Endothelial cell of umbilical vein (primary cell): ENCODE measurements around the gene AMZ1. TPM values are rescaled to one million over a fixed set of nuclear protein-coding genes. Genes with fewer than 3 reads are reported as not detected.

Experiments used
- BruUV-seq: library from RNA; stranded (reverse); fragments of 400-500 nt; replicated peaks from 2 replicates; lab custom pipeline; 2021; lab: Mats Ljungman, UMichigan
- CTCF ChIA-PET: fragments of 300-600, 350-600 bp; sonication (Branson Sonifier 250); formaldehyde crosslinking; loops from one replicate; lab custom pipeline; 2021; ENCODE audit warnings: antibody characterized with exemption, inconsistent platforms; lab: Charles Lee
- POLR2A ChIA-PET: fragments of 300-600, 350-600 bp; sonication (Branson Sonifier 250); formaldehyde crosslinking; loops from one replicate; lab custom pipeline; 2021; ENCODE audit warnings: antibody characterized with exemption, inconsistent platforms; lab: Charles Lee
- DNase-seq: peaks from one replicate; pipeline ENCODE4 v3.0.0-alpha.2; 2011; ENCODE audit warnings: low read depth, low spot score
- FAIRE-seq: peaks from 2 replicates; lab custom pipeline; 2011; peaks lifted over from hg19 to GRCh38; lab: Jason Lieb, UNC
- H2AFZ ChIP-seq: 2 replicates; pipeline ENCODE4 v1.6.0; 2012; ENCODE audit warnings: low read depth, low read length, control low read depth, inconsistent platforms
- H3K27ac ChIP-seq: 2 replicates; pipeline ENCODE4 v1.5.1; 2011; ENCODE audit warnings: low read depth, mild to moderate bottlenecking, control low read depth, low read length, moderate library complexity; ENCODE audit not compliant: insufficient read depth
- H3K27me3 ChIP-seq, 2 experiments: 2 replicates each; pipeline versions ENCODE4 v1.6.0 to v1.6.1; 2011; ENCODE audit warnings: low read length in 2 of 2, mixed read lengths in 1 of 2; ENCODE audit not compliant: control insufficient read depth in 2 of 2, insufficient read depth in 2 of 2
- H3K36me3 ChIP-seq, 2 experiments: 2 replicates in 1 of 2; 3 replicates in 1 of 2; pipeline ENCODE4 v1.5.1; 2011; ENCODE audit warnings: low read length in 2 of 2, mild to moderate bottlenecking in 1 of 2, moderate library complexity in 1 of 2; ENCODE audit not compliant: control insufficient read depth in 2 of 2, insufficient read depth in 2 of 2; ENCODE audit errors: extremely low read depth in 1 of 2
- H3K4me1 ChIP-seq: 3 replicates; pipeline ENCODE4 v1.5.1; 2011; ENCODE audit warnings: mild to moderate bottlenecking, low read length; ENCODE audit not compliant: control insufficient read depth, insufficient read depth; ENCODE audit errors: extremely low read depth
- H3K4me2 ChIP-seq: 2 replicates; pipeline ENCODE4 v1.6.1; 2011; ENCODE audit warnings: low read length, control low read depth, mixed read lengths; ENCODE audit not compliant: insufficient read depth
- H3K4me3 ChIP-seq, 3 experiments: fragments of 200-600 bp in 1 of 3; sonication (generic), shearing (Covaris generic) in 1 of 3; replicated peaks in 1 of 3; 2 replicates each; pipeline ENCODE4 v1.5.1; 2011 to 2016; ENCODE audit warnings: control low read depth in 3 of 3, low read length in 3 of 3, mild to moderate bottlenecking in 2 of 3, inconsistent platforms in 1 of 3, low read depth in 1 of 3, moderate library complexity in 1 of 3; ENCODE audit not compliant: insufficient read depth in 1 of 3
- H3K79me2 ChIP-seq: 2 replicates; pipeline ENCODE4 v1.6.0; 2012; ENCODE audit warnings: low read length, inconsistent platforms; ENCODE audit not compliant: control insufficient read depth, insufficient read depth
- H3K9ac ChIP-seq: replicated peaks from 2 replicates; pipeline ENCODE3; 2011; ENCODE audit warnings: low read length, control low read depth; ENCODE audit not compliant: insufficient read depth; ENCODE audit errors: extremely low read depth
- H3K9me1 ChIP-seq: replicated peaks from 3 replicates; pipeline ENCODE4 v1.6.0; 2011; ENCODE audit warnings: mild to moderate bottlenecking, low read length; ENCODE audit not compliant: control insufficient read depth, insufficient read depth; ENCODE audit errors: extremely low read depth
- H3K9me3 ChIP-seq: replicated peaks from 2 replicates; pipeline ENCODE4 v1.5.1; 2012; ENCODE audit warnings: low read length, inconsistent platforms; ENCODE audit not compliant: control insufficient read depth, insufficient read depth
- H4K20me1 ChIP-seq: replicated peaks from 2 replicates; pipeline ENCODE3; 2011; ENCODE audit warnings: mild to moderate bottlenecking, low read length; ENCODE audit not compliant: control insufficient read depth, insufficient read depth; ENCODE audit errors: extremely low read depth
- EZH2 ChIP-seq: IDR thresholded peaks from 2 replicates; pipeline ENCODE4 v1.6.1; 2012; ENCODE audit warnings: borderline replicate concordance, low read depth, mild to moderate bottlenecking, moderate library complexity, low read length, inconsistent platforms; ENCODE audit not compliant: severe bottlenecking
- MYC ChIP-seq: IDR thresholded peaks from one replicate; pipeline ENCODE4 v1.6.1; 2011; ENCODE audit warnings: mild to moderate bottlenecking, low read depth, low read length
- dilution Hi-C: fragments of 300-500 bp; cut with MboI; formaldehyde crosslinking; loops from one replicate; pipeline ENCODE4 v1.15.0; 2019; ENCODE audit warnings: low sequenced_read_pairs; ENCODE audit not compliant: extremely low pct_ligation_motif_present
- intact Hi-C: fragments of 100-400 bp; cut with micrococcal nuclease; formaldehyde crosslinking; loops from one replicate; pipeline ENCODE4 v1.10.0; 2022
- polyA plus RNA-seq, 4 experiments: library from polyadenylated mRNA; depleted of rRNA in 3 of 4; stranded (reverse) in 3 of 4; unstranded in 1 of 4; fragments of >200 nt; gene quantifications; 2 replicates each; pipeline versions ENCODE4 v1.2.1 to v1.2.3, GENCODE V29; 2011 to 2012; ENCODE audit warnings: missing spikeins in 1 of 4
- total RNA-seq: library from RNA; stranded (reverse); gene quantifications from 2 replicates; pipeline ENCODE4 v1.2.3, GENCODE V29; 2021
- TF ChIP-seq, protein P1 (sequence below), 2 donors: IDR thresholded peaks; 1 replicate in 1 of 2; 2 replicates in 1 of 2; pipeline ENCODE4 v1.5.1; 2011; ENCODE audit warnings: low read length in 2 of 2, mild to moderate bottlenecking in 2 of 2, moderate library complexity in 2 of 2, control low read depth in 1 of 2, inconsistent platforms in 1 of 2, low read depth in 1 of 2; ENCODE audit not compliant: insufficient read depth in 1 of 2; ENCODE audit errors: extremely low read depth in 1 of 2
- TF ChIP-seq, protein P2 (sequence below): IDR thresholded peaks from 2 replicates; pipeline ENCODE4 v1.6.1; 2011; ENCODE audit not compliant: insufficient read depth, insufficient read length

Gene AMZ1
- total and polyA plus RNA-seq, 2 donors (not counting 3 experiments of a cell fraction or from before 2014, with no cell fraction given): not detected

DNA sequence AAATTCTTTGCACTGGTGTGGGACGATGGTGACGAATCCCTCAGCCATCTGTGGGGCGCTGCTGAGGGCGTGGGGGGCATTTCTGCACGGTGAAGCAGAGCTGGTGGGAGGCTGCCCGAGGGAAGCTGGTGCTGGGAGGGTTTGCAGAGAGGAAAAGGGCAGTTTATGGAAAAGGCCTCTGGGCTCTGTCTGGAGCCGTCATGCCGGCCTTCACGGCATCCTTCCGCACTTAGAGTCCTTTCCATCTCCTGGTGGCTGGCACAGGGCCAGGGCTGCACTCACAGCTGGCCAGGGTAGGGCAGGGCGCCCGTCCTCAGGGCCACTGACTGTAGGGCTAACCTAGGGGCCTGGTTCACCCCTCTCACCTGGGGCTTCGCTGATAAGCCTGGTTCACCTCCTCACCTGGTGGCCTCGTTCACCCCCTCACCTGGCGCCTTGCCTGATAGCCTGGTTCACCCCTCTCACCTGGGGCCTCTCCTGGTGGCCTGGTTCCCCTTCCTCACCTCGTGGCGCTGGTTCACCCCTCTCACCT is 598 bp upstream of the AMZ1 start:
- Histone ChIP-seq H2AFZ (no peak overlapping the region), H4K20me1 (no peaks in the 10 kb centered on the region), H3K27ac (no peak overlapping the region), H3K9ac (no peak overlapping the region), H3K79me2 (no peaks in the 10 kb centered on the region), H3K4me1 (peaks cover 3% of the 10 kb centered on the region), H3K4me2 (no peak overlapping the region), H3K27me3 (peaks cover 20 to 26% of the 10 kb centered on the region in 2 experiments), H3K9me3 (no peaks in the 10 kb centered on the region), H3K4me3 (no peak overlapping the region), H3K9me1 (no peaks in the 10 kb centered on the region), H3K36me3 (no peaks in the 10 kb centered on the region)
- ChIA-PET POLR2A (no interaction called here), CTCF (interaction anchor here (1.1 kb wide), 1 partner anchor 23 kb away, joined by 3 read pairs; no protein-coding TSS in a partner anchor)
- no peak for DNase-seq
- intact Hi-C loops (no loop called here), dilution Hi-C loops (no loop called here)
- no peak for TF ChIP-seq MYC
- no peak for TF ChIP-seq EZH2
- TF ChIP-seq, protein P1, sequence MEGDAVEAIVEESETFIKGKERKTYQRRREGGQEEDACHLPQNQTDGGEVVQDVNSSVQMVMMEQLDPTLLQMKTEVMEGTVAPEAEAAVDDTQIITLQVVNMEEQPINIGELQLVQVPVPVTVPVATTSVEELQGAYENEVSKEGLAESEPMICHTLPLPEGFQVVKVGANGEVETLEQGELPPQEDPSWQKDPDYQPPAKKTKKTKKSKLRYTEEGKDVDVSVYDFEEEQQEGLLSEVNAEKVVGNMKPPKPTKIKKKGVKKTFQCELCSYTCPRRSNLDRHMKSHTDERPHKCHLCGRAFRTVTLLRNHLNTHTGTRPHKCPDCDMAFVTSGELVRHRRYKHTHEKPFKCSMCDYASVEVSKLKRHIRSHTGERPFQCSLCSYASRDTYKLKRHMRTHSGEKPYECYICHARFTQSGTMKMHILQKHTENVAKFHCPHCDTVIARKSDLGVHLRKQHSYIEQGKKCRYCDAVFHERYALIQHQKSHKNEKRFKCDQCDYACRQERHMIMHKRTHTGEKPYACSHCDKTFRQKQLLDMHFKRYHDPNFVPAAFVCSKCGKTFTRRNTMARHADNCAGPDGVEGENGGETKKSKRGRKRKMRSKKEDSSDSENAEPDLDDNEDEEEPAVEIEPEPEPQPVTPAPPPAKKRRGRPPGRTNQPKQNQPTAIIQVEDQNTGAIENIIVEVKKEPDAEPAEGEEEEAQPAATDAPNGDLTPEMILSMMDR (IDR thresholded peaks at IDR 0.05; ENCODE audit: extremely low read depth in 1 of 2, insufficient read depth in 1 of 2, low read depth in 1 of 2, low read length in 2 of 2): no peak
- TF ChIP-seq, protein P2, sequence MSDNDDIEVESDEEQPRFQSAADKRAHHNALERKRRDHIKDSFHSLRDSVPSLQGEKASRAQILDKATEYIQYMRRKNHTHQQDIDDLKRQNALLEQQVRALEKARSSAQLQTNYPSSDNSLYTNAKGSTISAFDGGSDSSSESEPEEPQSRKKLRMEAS: no peak
- no TSS peak for BruUV-seq
- FAIRE-seq: peak; percentile 26
